Ovary (tissue), 9 donors: Measurements from ENCODE around the gene FMNL3. TPM values are rescaled to one million over a fixed set of nuclear protein-coding genes. Genes with fewer than 3 reads are reported as not detected.

Source experiments
- DNase-seq, 5 donors: peaks; one replicate each; pipeline ENCODE4 v3.0.0-alpha.2; 2019 to 2020
- H3K27ac ChIP-seq, 2 donors: fragments of 200-600 bp; one replicate each; pipeline versions ENCODE4 v1.5.1 to v1.8.0; 2019 to 2022
- H3K27me3 ChIP-seq: fragments of 200-600 bp; one replicate; pipeline ENCODE4 v1.8.0; 2022
- H3K36me3 ChIP-seq: fragments of 200-600 bp; sonication (generic); one replicate; pipeline ENCODE4 v1.5.1; 2019
- H3K4me1 ChIP-seq: one replicate; pipeline ENCODE4 v1.8.1; 2013; ENCODE audit warnings: mild to moderate bottlenecking, moderate library complexity; ENCODE audit not compliant: insufficient read depth
- H3K4me3 ChIP-seq: fragments of 200-600 bp; sonication (generic); one replicate; pipeline ENCODE4 v1.5.1; 2017
- H3K9me3 ChIP-seq, 2 donors: fragments of 200-600 bp in 1 of 2; sonication (generic) in 1 of 2; one replicate each; pipeline versions ENCODE4 v1.5.1 to v1.8.1; 2013 to 2019; ENCODE audit warnings: mild to moderate bottlenecking in 1 of 2, moderate library complexity in 1 of 2
- CTCF ChIP-seq, 3 donors: fragments of 450-650 bp in 2 of 3; fragments of 200-600 bp in 1 of 3; IDR thresholded peaks; one replicate each; pipeline versions ENCODE4 v1.5.1 to v1.8.0; 2016 to 2022; ENCODE audit warnings: antibody characterized with exemption in 3 of 3, mild to moderate bottlenecking in 1 of 3
- EP300 ChIP-seq: sonication (generic); formaldehyde crosslinking; IDR thresholded peaks from one replicate; pipeline ENCODE4 v1.6.1; 2017; ENCODE audit warnings: antibody characterized with exemption
- POLR2A ChIP-seq: fragments of 450-650 bp; IDR thresholded peaks from one replicate; pipeline ENCODE4 v1.6.1; 2017; ENCODE audit warnings: antibody characterized with exemption, mild to moderate bottlenecking, moderate library complexity
- WGBS, 3 donors: extraction: QIAGEN DNeasy Blood & Tissue Kit in 1 of 3; methylation state at CpG; one replicate each; pipeline versions ENCODE4 v1.1.5 to v1.1.7; 2013 to 2017; 5-methylcytosine and 5-hydroxymethylcytosine counted together
- intact Hi-C, 4 donors: fragments of 100-400 bp; cut with DNase I; formaldehyde crosslinking; loops; one replicate each; pipeline versions ENCODE4 v1.11.0 to v1.15.1; 2022 to 2023
- polyA plus RNA-seq, 2 donors: library from polyadenylated mRNA; stranded (reverse); fragments of 200-250 nt in 1 of 2; fragments of 350-450 nt in 1 of 2; fragmentation: Illumina TruSeq in 1 of 2; extraction: RNeasy Lipid Tissue Mini Kit (QIAGEN cat#74804) in 1 of 2; gene quantifications; one replicate each; pipeline ENCODE4 v1.2.3, GENCODE V29; 2013 to 2014
- total RNA-seq, 7 donors: library from RNA; depleted of rRNA in 2 of 7; stranded (reverse); fragments of >200 nt in 2 of 7; fragmentation: NEBNext Ultra II Directional in 3 of 7; extraction: Animal tissue kit (Norgen Biotek cat#: 25700) in 3 of 7; gene quantifications; one replicate each; pipeline versions ENCODE4 v1.1.0 to v1.2.4, GENCODE V29; 2016 to 2023
- donor health status: DM: no; HTN: no; CAD: no; lungs with moderate emphysema.
- donor health status: DM: no; HTN: no; CAD: no.
- donor health status: Bipolar disorder and iron deficiency.
- donor health status: DM: yes; HTN: yes; CAD: no.
- donor health status: DM: no; HTN: no; CAD: no.
- donor health status: DM: yes; HTN: yes; CAD: no.

FMNL3 gene
- total and polyA plus RNA-seq, 9 donors: 15.7 to 58.1 (median 33.1) TPM

GRCh38 chr12:49626169-49626835 is 80.9 kb downstream of the FMNL3 start:
- 68 to 74% (median 72%) methylated on average over 6 of the region's 6 CpGs for WGBS, 3 donors
- peaks cover 13% of the 10 kb centered on the region for H3K4me1 ChIP-seq

GRCh38 chr12:49624921-49625577 is 82.2 kb downstream of the FMNL3 start:
- H3K4me1 ChIP-seq: peaks cover 13% of the 10 kb centered on the region

More at GRCh38 chr12:49626169-49626835, 80.9 kb downstream of the FMNL3 start:
- Histone ChIP-seq H3K36me3 (no peaks in the 10 kb centered on the region), H3K27ac (no peak overlapping the region), H3K27me3 (no peaks in the 10 kb centered on the region), H3K4me3 (no peak overlapping the region), H3K9me3 (no peaks in the 10 kb centered on the region)
- intact Hi-C loops: no loop called here
- no peak for DNase-seq
- TF ChIP-seq POLR2A (no peak), CTCF (IDR thresholded peaks at IDR 0.05) (no peak)

GRCh38 chr12:49623142-49623904 is 83.9 kb downstream of the FMNL3 start, which contains the start of gene PRPF40B:
Gene PRPF40B, plus strand, starts transcription at chr12:49623561. Its CDS starts 30 bp downstream, at chr12:49623591.
- DNase-seq: peak; percentile 88 to 93 (median 92)
- Histone ChIP-seq H3K36me3 (no peaks in the 10 kb centered on the region), H3K27ac (peak within 1 kb of the TSS; percentile 84 to 94), H3K4me3 (peak within 1 kb of the TSS; percentile 58), H3K4me1 (peaks cover 13% of the 10 kb centered on the region), H3K9me3 (no peaks in the 10 kb centered on the region), H3K27me3 (no peaks in the 10 kb centered on the region)
- intact Hi-C loops: no loop called here
- TF ChIP-seq CTCF (IDR thresholded peaks at IDR 0.05) (peak; percentile 15 to 57 (median 39)), EP300 (no peak), POLR2A (peak; percentile 70)
- WGBS, 3 donors: 1 to 4% (median 2%) methylated on average over 30 to 76 of the region's 76 CpGs

More at GRCh38 chr12:49624921-49625577, 82.2 kb downstream of the FMNL3 start:
- H3K27ac ChIP-seq: peak overlapping the region in 1 of 2 donors; percentile 84
- peak in 1 of 5 donors; percentile 62 for DNase-seq
- 18 to 31% (median 18%) methylated on average over 4 of the region's 4 CpGs for WGBS, 3 donors
- TF ChIP-seq POLR2A (no peak), CTCF (IDR thresholded peaks at IDR 0.05) (no peak), EP300 (no peak)
- no peaks in the 10 kb centered on the region for H3K9me3 ChIP-seq
- intact Hi-C loops: no loop called here
- no peaks in the 10 kb centered on the region for H3K27me3 ChIP-seq
- no peaks in the 10 kb centered on the region for H3K36me3 ChIP-seq
- H3K4me3 ChIP-seq: no peak overlapping the region

GRCh38 chr12:49622501-49623141 is 84.6 kb downstream of the FMNL3 start:
- intact Hi-C loops: no loop called here
- 1% methylated on average over 22 of the region's 22 CpGs for WGBS, 3 donors
- DNase-seq: peak in 3 of 5 donors; percentile 22 to 57 (median 41)
- Histone ChIP-seq H3K27me3 (no peaks in the 10 kb centered on the region), H3K4me1 (peaks cover 13% of the 10 kb centered on the region), H3K36me3 (no peaks in the 10 kb centered on the region), H3K9me3 (no peaks in the 10 kb centered on the region), H3K4me3 (peak overlapping the region; percentile 58), H3K27ac (peak overlapping the region; percentile 84 to 94)
- TF ChIP-seq POLR2A: no peak
- no peak for TF ChIP-seq CTCF (IDR thresholded peaks at IDR 0.05)
- no peak for TF ChIP-seq EP300
